Limb (tissue), 2 donors: ENCODE data around the gene BCL2A1.
"Not testable (repeated sequence)": the region's sequence is repeated elsewhere in the genome, so short reads cannot be mapped to it uniquely, and the experiment has no call there.

Source experiments
- DNase-seq, 2 donors: peaks; one replicate each; pipeline ENCODE4 v3.0.0-alpha.2; 2016; ENCODE audit errors: extremely low spot score in 2 of 2

The BCL2A1 gene

DNA sequence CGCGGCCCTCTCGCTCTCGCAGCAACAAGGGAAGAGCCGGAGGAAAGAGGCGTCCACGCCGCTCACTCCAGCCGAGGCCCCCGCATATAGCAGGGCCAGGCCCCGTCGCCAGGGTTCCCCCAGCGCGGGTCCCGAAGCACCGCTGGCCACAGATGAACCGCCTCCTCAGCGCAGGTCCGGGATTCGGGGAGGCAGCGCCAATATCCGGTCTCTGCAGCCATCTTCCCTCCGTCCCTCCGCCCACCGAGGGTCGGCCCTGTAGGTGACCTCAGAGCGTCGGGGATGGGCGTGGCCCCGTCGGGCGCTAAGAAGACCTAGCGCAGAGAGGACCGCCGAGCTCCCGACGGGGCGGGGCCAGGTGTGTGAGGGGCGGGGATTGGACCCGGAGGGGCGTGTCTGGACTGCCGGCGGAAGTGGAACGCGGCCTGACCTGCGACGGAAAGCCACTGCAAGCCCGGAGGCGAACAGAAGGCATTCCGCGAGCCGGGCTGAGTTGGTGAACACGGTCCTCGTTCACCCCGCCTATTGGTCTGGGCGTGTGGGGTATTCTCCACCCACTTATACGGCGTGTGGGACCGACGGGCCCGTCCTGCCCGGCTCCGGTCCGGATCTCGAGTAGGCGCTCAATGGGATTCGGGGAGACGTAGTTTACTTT lies 47.4 kb downstream of the BCL2A1 start:
- DNase-seq: peak; percentile 93 to 97

GRCh38 chr15:79923079-79923514 lies 47.9 kb downstream of the BCL2A1 start:
- peak; percentile 21 to 77 for DNase-seq

- DNase-seq: no peak
These were observed 48.4 kb downstream of the BCL2A1 start for GRCh38 chr15:79922512-79923078.

GRCh38 chr15:79919749-79920511 lies 51.1 kb downstream of the BCL2A1 start:
- DNase-seq: no peak

GRCh38 chr15:79919090-79919748 lies 51.8 kb downstream of the BCL2A1 start:
- no peak for DNase-seq

DNA sequence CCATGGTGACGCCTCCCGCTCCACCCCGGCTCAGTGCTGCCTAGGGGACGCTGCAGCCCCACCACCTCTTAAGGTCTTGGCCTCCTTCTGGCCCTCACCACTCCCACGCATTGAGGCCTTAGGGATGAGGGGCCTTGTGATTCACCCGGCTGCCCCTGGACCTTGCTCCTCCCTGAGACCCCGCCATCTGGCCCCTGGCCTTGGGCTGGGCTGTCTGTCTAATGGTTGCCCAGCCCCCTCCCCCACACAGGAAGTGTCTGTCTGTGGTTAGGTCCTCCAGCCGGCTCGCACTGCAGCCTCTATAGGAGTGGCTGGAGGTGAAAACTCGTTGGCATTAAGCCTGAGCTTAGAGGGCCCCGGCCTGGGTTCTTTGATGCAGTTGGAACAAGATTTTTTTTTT lies 52.7 kb downstream of the BCL2A1 start:
- no peak for DNase-seq

- DNase-seq: no peak
These were observed 54.4 kb downstream of the BCL2A1 start for GRCh38 chr15:79916502-79917132.

- DNase-seq: not testable (repeated sequence)
These were observed 55.1 kb downstream of the BCL2A1 start for GRCh38 chr15:79915776-79916501.

DNA sequence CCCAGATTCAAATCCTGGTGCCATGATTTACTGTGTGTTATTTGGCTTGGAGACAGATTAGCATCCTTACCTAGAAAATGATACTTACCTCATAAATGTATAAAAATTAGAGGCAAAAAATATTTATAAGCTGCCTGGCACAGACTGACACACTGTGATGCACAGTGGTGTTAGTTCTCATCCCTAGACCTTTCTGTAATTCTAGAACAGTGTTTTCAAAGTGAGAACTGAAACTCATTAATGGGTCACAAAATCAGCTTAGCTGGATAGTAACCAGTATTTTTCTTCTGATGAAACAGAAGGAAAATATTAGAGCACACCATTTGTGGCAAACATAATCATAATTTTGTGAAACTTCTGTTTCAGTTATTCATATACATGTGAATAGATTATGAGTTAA lies 56.3 kb downstream of the BCL2A1 start:
- no peak for DNase-seq
